ENCODE results near the gene NAV2.

- TF ChIP-seq, protein P1, sequence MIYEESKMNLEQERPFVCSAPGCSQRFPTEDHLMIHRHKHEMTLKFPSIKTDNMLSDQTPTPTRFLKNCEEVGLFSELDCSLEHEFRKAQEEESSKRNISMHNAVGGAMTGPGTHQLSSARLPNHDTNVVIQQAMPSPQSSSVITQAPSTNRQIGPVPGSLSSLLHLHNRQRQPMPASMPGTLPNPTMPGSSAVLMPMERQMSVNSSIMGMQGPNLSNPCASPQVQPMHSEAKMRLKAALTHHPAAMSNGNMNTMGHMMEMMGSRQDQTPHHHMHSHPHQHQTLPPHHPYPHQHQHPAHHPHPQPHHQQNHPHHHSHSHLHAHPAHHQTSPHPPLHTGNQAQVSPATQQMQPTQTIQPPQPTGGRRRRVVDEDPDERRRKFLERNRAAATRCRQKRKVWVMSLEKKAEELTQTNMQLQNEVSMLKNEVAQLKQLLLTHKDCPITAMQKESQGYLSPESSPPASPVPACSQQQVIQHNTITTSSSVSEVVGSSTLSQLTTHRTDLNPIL (CRISPR knock-in tag; IDR thresholded peaks at IDR 0.05; ENCODE audit: low read depth), result no peak
- TF ChIP-seq SNAI2 (CRISPR knock-in tag; IDR thresholded peaks at IDR 0.05) (no peak), OSR1 (CRISPR knock-in tag; IDR thresholded peaks at IDR 0.05) (no peak), BACH2 (CRISPR knock-in tag; IDR thresholded peaks at IDR 0.05; ENCODE audit: borderline replicate concordance) (no peak)
- TF ChIP-seq, protein P2, sequence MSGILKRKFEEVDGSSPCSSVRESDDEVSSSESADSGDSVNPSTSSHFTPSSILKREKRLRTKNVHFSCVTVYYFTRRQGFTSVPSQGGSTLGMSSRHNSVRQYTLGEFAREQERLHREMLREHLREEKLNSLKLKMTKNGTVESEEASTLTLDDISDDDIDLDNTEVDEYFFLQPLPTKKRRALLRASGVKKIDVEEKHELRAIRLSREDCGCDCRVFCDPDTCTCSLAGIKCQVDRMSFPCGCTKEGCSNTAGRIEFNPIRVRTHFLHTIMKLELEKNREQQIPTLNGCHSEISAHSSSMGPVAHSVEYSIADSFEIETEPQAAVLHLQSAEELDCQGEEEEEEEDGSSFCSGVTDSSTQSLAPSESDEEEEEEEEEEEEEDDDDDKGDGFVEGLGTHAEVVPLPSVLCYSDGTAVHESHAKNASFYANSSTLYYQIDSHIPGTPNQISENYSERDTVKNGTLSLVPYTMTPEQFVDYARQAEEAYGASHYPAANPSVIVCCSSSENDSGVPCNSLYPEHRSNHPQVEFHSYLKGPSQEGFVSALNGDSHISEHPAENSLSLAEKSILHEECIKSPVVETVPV (CRISPR knock-in tag; IDR thresholded peaks at IDR 0.05), result no peak
- TF ChIP-seq, protein P3, sequence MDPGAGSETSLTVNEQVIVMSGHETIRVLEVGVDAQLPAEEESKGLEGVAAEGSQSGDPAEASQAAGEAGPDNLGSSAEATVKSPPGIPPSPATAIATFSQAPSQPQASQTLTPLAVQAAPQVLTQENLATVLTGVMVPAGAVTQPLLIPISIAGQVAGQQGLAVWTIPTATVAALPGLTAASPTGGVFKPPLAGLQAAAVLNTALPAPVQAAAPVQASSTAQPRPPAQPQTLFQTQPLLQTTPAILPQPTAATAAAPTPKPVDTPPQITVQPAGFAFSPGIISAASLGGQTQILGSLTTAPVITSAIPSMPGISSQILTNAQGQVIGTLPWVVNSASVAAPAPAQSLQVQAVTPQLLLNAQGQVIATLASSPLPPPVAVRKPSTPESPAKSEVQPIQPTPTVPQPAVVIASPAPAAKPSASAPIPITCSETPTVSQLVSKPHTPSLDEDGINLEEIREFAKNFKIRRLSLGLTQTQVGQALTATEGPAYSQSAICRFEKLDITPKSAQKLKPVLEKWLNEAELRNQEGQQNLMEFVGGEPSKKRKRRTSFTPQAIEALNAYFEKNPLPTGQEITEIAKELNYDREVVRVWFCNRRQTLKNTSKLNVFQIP (CRISPR knock-in tag; IDR thresholded peaks at IDR 0.05; ENCODE audit: borderline replicate concordance, low read depth), result no peak
Measured at GRCh38 chr11:20021212-20021611, 308.6 kb downstream of the NAV2 start.

Measured in SK-N-SH treated with all-trans-retinoic acid at 6 μM for 48 hours (cell line).